Pancreas (tissue), 10 donors: Measurements from ENCODE around the gene TMEM191B. TPM values are rescaled to one million over a fixed set of nuclear protein-coding genes. Genes with fewer than 3 reads are reported as not detected.
A peak's percentile ranks its signal among the peaks of the same experiment; 100 is the strongest.
"Not testable (repeated sequence)": the region's sequence is repeated elsewhere in the genome, so short reads cannot be mapped to it uniquely, and the experiment has no call there.

Experiments used
- ATAC-seq, 4 donors: fragments of 200-7000 bp; cut with Tn5 transposase; one replicate each; pipeline versions ENCODE4 v1.8.0 to v1.9.1; 2020; ENCODE audit warnings: mild to moderate bottlenecking in 4 of 4, moderate library complexity in 4 of 4
- DNase-seq, 6 donors: peaks; one replicate each; pipeline ENCODE4 v3.0.0-alpha.2; 2020
- FAIRE-seq: peaks from 2 replicates; lab custom pipeline; 2012; peaks lifted over from hg19 to GRCh38; lab: Jason Lieb, UNC
- H3K27ac ChIP-seq, 4 donors: fragments of 200-600 bp; sonication (generic); 1 replicate in 3 of 4; 2 replicates in 1 of 4; pipeline versions ENCODE4 v1.5.0 to v1.8.0; 2020
- H3K27me3 ChIP-seq, 4 donors: fragments of 200-600 bp; one replicate each; pipeline ENCODE4 v1.8.0; 2021
- H3K36me3 ChIP-seq, 3 donors: fragments of 200-600 bp; sonication (generic) in 1 of 3; one replicate each; pipeline versions ENCODE4 v1.5.0 to v1.8.0; 2020 to 2021
- H3K4me1 ChIP-seq, 3 donors: fragments of 200-600 bp; one replicate each; pipeline ENCODE4 v1.8.0; 2021
- H3K4me3 ChIP-seq, 4 donors: fragments of 200-600 bp; sonication (generic) in 2 of 4; one replicate each; pipeline versions ENCODE4 v1.5.0 to v1.8.0; 2020 to 2021
- H3K9me3 ChIP-seq, 4 donors: fragments of 200-600 bp; one replicate each; pipeline ENCODE4 v1.8.0; 2021
- WGBS, 2 donors: extraction: QIAGEN DNeasy Blood & Tissue Kit; methylation state at CpG; one replicate each; pipeline ENCODE4 v1.1.7; 2013; 5-methylcytosine and 5-hydroxymethylcytosine counted together
- intact Hi-C, 3 donors: fragments of 100-400 bp; cut with DNase I; formaldehyde crosslinking; loops; one replicate each; pipeline versions ENCODE4 v1.11.1 to v1.14.2; 2022
- polyA plus RNA-seq, 2 donors: library from polyadenylated mRNA; stranded (reverse); fragments of 200-250 nt; gene quantifications; one replicate each; pipeline ENCODE4 v1.2.3, GENCODE V29; 2013
- total RNA-seq, 6 donors: library from RNA; stranded (reverse); fragmentation: NEBNext Ultra II Directional in 4 of 6; extraction: Animal tissue kit (Norgen Biotek cat#: 25700) in 4 of 6; gene quantifications; one replicate each; pipeline versions ENCODE4 v1.2.1 to v1.2.4, GENCODE V29; 2021 to 2023
- donor health status: healthy with polysubstance abuse.
- donor health status: DM: no; HTN: no; CAD: no; lungs with moderate emphysema.
- donor health status: DM: no; HTN: no; CAD: no.
- donor health status: control.
- donor health status: control.
- donor health status: Bipolar disorder and iron deficiency.
- donor health status: DM: yes; HTN: yes; CAD: no.
- donor health status: DM: no; HTN: no; CAD: no.
- donor health status: DM: no; HTN: no; CAD: no.
- donor health status: DM: yes; HTN: yes; CAD: no.

Gene TMEM191B
- total and polyA plus RNA-seq, 8 donors: 0.28 to 1.6 (median 0.69) TPM; not detected in 3

GRCh38 chr22:18560099-18560974, 32.7 kb downstream of the TMEM191B start:
- H3K4me3 ChIP-seq, ATAC-seq, DNase-seq, H3K36me3 ChIP-seq, intact Hi-C loops, H3K27ac ChIP-seq, H3K27me3 ChIP-seq, FAIRE-seq, H3K4me1 ChIP-seq, H3K9me3 ChIP-seq: not testable (repeated sequence)
- WGBS, 2 donors: no CpG with 5 or more reads among the region's 16 CpGs

- intact Hi-C loops, DNase-seq, H3K9me3 ChIP-seq, H3K4me1 ChIP-seq, H3K36me3 ChIP-seq, H3K27me3 ChIP-seq, FAIRE-seq, H3K4me3 ChIP-seq, H3K27ac ChIP-seq: not testable (repeated sequence)
- 28 to 50% methylated on average over 2 of the region's 16 CpGs for WGBS, 2 donors
- peak in 3 of 4 donors; percentile 26 to 44 (median 32) for ATAC-seq
Observed at GRCh38 chr22:18570509-18571246, 43.1 kb downstream of the TMEM191B start.

- intact Hi-C loops, H3K36me3 ChIP-seq, H3K27me3 ChIP-seq, ATAC-seq, H3K27ac ChIP-seq, H3K4me1 ChIP-seq, H3K9me3 ChIP-seq, DNase-seq, FAIRE-seq, H3K4me3 ChIP-seq: not testable (repeated sequence)
- 79 to 82% methylated on average over 7 of the region's 10 CpGs for WGBS, 2 donors
Observed at GRCh38 chr22:18573483-18574164, 46.0 kb downstream of the TMEM191B start.

GRCh38 chr22:18574555-18574954, 47.0 kb downstream of the TMEM191B start:
- H3K4me3 ChIP-seq, H3K27ac ChIP-seq, H3K9me3 ChIP-seq, H3K36me3 ChIP-seq, intact Hi-C loops, H3K27me3 ChIP-seq, FAIRE-seq, DNase-seq, H3K4me1 ChIP-seq: not testable (repeated sequence)
- ATAC-seq: peak; percentile 60 to 83 (median 80)
- WGBS, 2 donors: no CpG with 5 or more reads among the region's 13 CpGs

- H3K27me3 ChIP-seq, H3K9me3 ChIP-seq, ATAC-seq, H3K36me3 ChIP-seq, DNase-seq, FAIRE-seq, intact Hi-C loops, H3K4me3 ChIP-seq, H3K4me1 ChIP-seq, H3K27ac ChIP-seq: not testable (repeated sequence)
- no CpG with 5 or more reads among the region's 9 CpGs for WGBS, 2 donors
Observed at GRCh38 chr22:18575686-18576085, 48.1 kb downstream of the TMEM191B start.

- H3K27ac ChIP-seq, H3K4me1 ChIP-seq, H3K4me3 ChIP-seq, H3K9me3 ChIP-seq, DNase-seq, FAIRE-seq, H3K27me3 ChIP-seq, intact Hi-C loops, H3K36me3 ChIP-seq: not testable (repeated sequence)
- WGBS, 2 donors: no CpG with 5 or more reads among the region's 88 CpGs
- peak in 1 of 4 donors; percentile 35 for ATAC-seq
Observed at GRCh38 chr22:18577090-18577818, 49.7 kb downstream of the TMEM191B start.

GRCh38 chr22:18577847-18578246, 50.2 kb downstream of the TMEM191B start:
- WGBS, 2 donors: no CpG with 5 or more reads among the region's 53 CpGs
- DNase-seq (peak in 1 of 6 donors; percentile 60), ATAC-seq (peak; percentile 87 to 94 (median 92))
- H3K4me3 ChIP-seq, H3K4me1 ChIP-seq, H3K27ac ChIP-seq, H3K36me3 ChIP-seq, H3K27me3 ChIP-seq, H3K9me3 ChIP-seq, FAIRE-seq, intact Hi-C loops: not testable (repeated sequence)

Other genes with a start within 250 kb of the TMEM191B start
- gene GGTLC3, start 9.6 kb upstream of the TMEM191B start, total RNA-seq: not detected
- gene GGTLC3, start 9.6 kb upstream of the TMEM191B start, polyA plus RNA-seq: under 1 TPM in 1 of 2 donors, not detected in 1; 0.61 TPM
- gene RIMBP3, start 84.1 kb downstream of the TMEM191B start, total RNA-seq: under 1 TPM; 0.14 to 0.47 (median 0.24) TPM
- gene RIMBP3, start 84.1 kb downstream of the TMEM191B start, polyA plus RNA-seq: under 1 TPM; 0.02 to 0.04 TPM